Natural killer cell treated with Interleukin-12 subunit alpha and Interleukin-12 subunit beta and Interleukin-15 and Interleukin-18, amount 100 ng/mL, for 72 hours (primary cell): ENCODE results near the gene SESN1. TPM values are rescaled to one million over a fixed set of nuclear protein-coding genes. Genes with fewer than 3 reads are reported as not detected.
A peak's percentile ranks its signal among the peaks of the same experiment; 100 is the strongest.
"Not testable (repeated sequence)": the region's sequence is repeated elsewhere in the genome, so short reads cannot be mapped to it uniquely, and the experiment has no call there.

Experiments used
- ATAC-seq, 2 donors: fragments of 150-1000 bp; cut with Tn5 transposase in 1 of 2; sonication (Bioruptor Pico), chemical (Tn5 transposase) in 1 of 2; 2 replicates each; pipeline ENCODE4 v1.10.0; 2021
- DNase-seq: peaks from one replicate; pipeline ENCODE4 v3.0.0; 2022; ENCODE audit warnings: low spot score
- H3K27ac Mint-ChIP-seq, 2 donors: 1 replicate in 1 of 2; 2 replicates in 1 of 2; pipeline ENCODE4 v1.8.0; 2022; ENCODE audit warnings: mixed read lengths in 2 of 2, mild to moderate bottlenecking in 1 of 2, moderate library complexity in 1 of 2
- H3K27me3 Mint-ChIP-seq, 2 donors: 1 replicate in 1 of 2; 2 replicates in 1 of 2; pipeline ENCODE4 v1.8.0; 2022; ENCODE audit warnings: mixed read lengths in 2 of 2
- H3K36me3 Mint-ChIP-seq: one replicate; pipeline ENCODE4 v1.8.0; 2022; ENCODE audit warnings: mixed read lengths
- H3K4me1 Mint-ChIP-seq, 2 donors: 1 replicate in 1 of 2; 2 replicates in 1 of 2; pipeline ENCODE4 v1.8.0; 2022; ENCODE audit warnings: low read depth in 2 of 2, mixed read lengths in 2 of 2, mild to moderate bottlenecking in 1 of 2
- H3K4me3 Mint-ChIP-seq: one replicate; pipeline ENCODE4 v1.8.0; 2022; ENCODE audit warnings: mixed read lengths
- H3K9me3 Mint-ChIP-seq: 2 replicates; pipeline ENCODE4 v1.8.0; 2022; ENCODE audit warnings: mixed read lengths
- total RNA-seq, 2 donors: library from RNA; stranded (reverse); gene quantifications; one replicate each; pipeline ENCODE4 v1.2.3, GENCODE V29; 2022

SESN1 gene
- total RNA-seq = 1 to 10 TPM; 7.4 to 9.6 TPM

DNA sequence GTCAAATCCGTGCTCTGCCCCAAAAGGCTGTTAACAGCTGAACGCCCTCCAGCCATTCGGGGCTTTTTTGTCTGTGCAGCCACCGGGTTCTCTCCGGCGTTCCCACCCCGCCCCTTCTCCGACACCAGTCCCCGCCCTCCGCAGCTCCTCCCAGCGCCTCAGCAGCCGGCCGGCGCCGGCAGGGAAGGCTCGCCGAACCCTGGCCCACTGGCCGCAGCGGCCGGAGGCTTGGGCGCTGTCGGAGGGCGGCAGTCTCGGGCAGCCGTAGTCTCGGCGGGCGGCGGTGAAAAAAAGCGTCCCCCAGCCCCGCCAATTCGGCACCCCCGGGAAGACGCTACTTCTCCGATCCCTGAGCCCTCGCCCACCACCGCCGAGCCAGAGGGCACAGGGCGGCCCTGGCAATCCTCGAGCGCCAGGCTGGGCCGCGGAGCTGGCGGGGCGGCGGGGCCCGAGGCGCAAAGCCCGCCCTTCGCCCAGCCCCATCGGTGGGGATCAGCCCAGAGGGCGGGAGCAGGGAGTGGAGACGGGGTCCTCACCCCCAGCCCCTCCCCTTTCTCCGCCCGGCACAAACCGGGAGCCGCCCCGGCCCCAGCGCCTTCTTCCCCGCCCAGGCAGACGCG is at the start of gene SESN1:
Gene SESN1, minus strand, starts transcription at position 431 of the 620 bp plus-strand sequence. CDS start 773 bp downstream, outside the sequence.
- ATAC-seq (peak; percentile 81 to 88), DNase-seq (peak; percentile 92)
- Mint-ChIP-seq H3K27ac (peak within 1 kb of the TSS; percentile 94 to 96), H3K27me3 (no peaks in the 10 kb centered on the region), H3K4me3 (peak within 1 kb of the TSS; percentile 96), H3K4me1 (peaks cover 38 to 60% of the 10 kb centered on the region in 2 donors), H3K9me3 (no peaks in the 10 kb centered on the region), H3K36me3 (peaks cover 5% of the 10 kb centered on the region)

GRCh38 chr6:109143191-109143590 is 48.5 kb upstream of the SESN1 start:
- H3K27me3 Mint-ChIP-seq = no peaks in the 10 kb centered on the region
- peaks cover 4% of the 10 kb centered on the region for H3K36me3 Mint-ChIP-seq
- ATAC-seq (no peak), DNase-seq (no peak)
- H3K4me1 Mint-ChIP-seq = no peaks in the 10 kb centered on the region
- no peaks in the 10 kb centered on the region for H3K9me3 Mint-ChIP-seq
- H3K4me3 Mint-ChIP-seq = no peak overlapping the region
- H3K27ac Mint-ChIP-seq = no peak overlapping the region

GRCh38 chr6:109142067-109142466 is 47.4 kb upstream of the SESN1 start:
- H3K4me3 Mint-ChIP-seq, H3K9me3 Mint-ChIP-seq, DNase-seq, H3K4me1 Mint-ChIP-seq, H3K27me3 Mint-ChIP-seq, H3K36me3 Mint-ChIP-seq, ATAC-seq, H3K27ac Mint-ChIP-seq: not testable (repeated sequence)

GRCh38 chr6:109139109-109139508 is 44.5 kb upstream of the SESN1 start:
- H3K27ac Mint-ChIP-seq = no peak overlapping the region
- no peak overlapping the region for H3K4me3 Mint-ChIP-seq
- no peaks in the 10 kb centered on the region for H3K27me3 Mint-ChIP-seq
- ATAC-seq (no peak), DNase-seq (no peak)
- peaks cover 8% of the 10 kb centered on the region for H3K36me3 Mint-ChIP-seq
- H3K9me3 Mint-ChIP-seq = no peaks in the 10 kb centered on the region
- H3K4me1 Mint-ChIP-seq = no peaks in the 10 kb centered on the region

DNA sequence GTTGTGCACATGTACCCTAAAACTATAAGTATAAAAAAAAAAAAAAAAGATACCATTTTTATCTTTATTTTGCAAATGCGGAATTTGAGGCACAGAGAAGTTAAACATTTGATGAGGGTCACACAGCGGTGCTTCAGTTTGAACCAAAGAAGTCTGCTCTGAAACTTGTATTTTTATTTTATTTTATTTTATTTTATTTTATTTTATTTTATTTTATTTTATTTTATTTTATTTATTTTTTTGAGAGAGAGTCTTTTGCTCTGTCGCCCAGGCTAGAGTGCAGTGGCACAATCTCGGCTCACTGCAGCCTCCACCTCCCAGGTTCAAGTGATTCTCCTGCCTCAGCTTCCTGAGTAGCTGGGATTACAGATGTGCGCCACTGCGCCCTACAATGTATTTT is 41.9 kb upstream of the SESN1 start:
- not testable (repeated sequence) for H3K4me3 Mint-ChIP-seq, H3K36me3 Mint-ChIP-seq, H3K27me3 Mint-ChIP-seq, ATAC-seq, H3K4me1 Mint-ChIP-seq, DNase-seq, H3K27ac Mint-ChIP-seq, H3K9me3 Mint-ChIP-seq

- ATAC-seq, H3K4me3 Mint-ChIP-seq, H3K27me3 Mint-ChIP-seq, DNase-seq, H3K9me3 Mint-ChIP-seq, H3K36me3 Mint-ChIP-seq, H3K4me1 Mint-ChIP-seq, H3K27ac Mint-ChIP-seq: not testable (repeated sequence)
Measured at GRCh38 chr6:109136039-109136438, 41.4 kb upstream of the SESN1 start.

- H3K27me3 Mint-ChIP-seq, H3K36me3 Mint-ChIP-seq, H3K4me1 Mint-ChIP-seq, H3K27ac Mint-ChIP-seq, H3K9me3 Mint-ChIP-seq, DNase-seq, ATAC-seq, H3K4me3 Mint-ChIP-seq: not testable (repeated sequence)
Measured at GRCh38 chr6:109135600-109135999, 41.0 kb upstream of the SESN1 start.

DNA sequence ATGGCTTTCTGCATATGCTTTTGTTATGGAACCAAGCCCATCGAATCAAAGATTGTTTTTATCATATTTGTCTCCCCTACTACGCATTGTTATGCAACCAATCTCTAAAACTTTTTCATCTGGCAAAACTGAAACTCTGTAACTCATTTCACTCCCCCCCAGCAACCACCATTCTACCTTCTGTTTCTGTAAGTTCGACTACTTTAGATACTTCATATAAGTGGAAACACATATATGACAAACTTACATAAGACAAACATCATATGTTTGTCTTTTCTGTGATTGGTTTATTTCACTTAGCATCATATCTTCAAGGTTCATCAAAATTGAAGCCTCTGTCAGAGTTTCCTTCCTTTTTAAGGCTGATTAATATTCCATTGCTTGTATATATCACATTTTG is 35.4 kb upstream of the SESN1 start:
- Mint-ChIP-seq H3K27ac (no peak overlapping the region), H3K4me1 (peaks cover 2 to 6% of the 10 kb centered on the region in 2 donors), H3K4me3 (no peak overlapping the region), H3K27me3 (no peaks in the 10 kb centered on the region), H3K36me3 (peaks cover 9% of the 10 kb centered on the region), H3K9me3 (no peaks in the 10 kb centered on the region)
- DNase-seq = no peak
- ATAC-seq = no peak

DNA sequence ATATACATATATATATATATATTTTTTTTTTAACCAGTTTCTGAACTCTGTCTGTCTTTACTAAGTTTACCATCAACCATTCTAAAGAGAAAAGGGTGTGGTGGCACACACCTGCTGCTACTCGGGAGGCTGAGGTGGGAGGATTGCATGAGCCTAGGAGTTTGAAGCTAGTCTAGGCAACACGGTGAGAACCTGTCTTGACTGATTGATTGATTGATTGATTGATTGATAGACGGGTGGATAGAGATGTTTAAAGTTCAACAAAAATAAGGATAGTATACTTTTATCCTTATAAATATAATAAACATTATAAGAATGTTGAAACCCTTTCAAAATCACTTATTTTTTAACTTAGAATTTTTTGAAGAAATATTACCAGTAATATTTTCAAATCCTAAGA is 30.9 kb upstream of the SESN1 start:
- DNase-seq (no peak), ATAC-seq (no peak)
- H3K4me1 Mint-ChIP-seq = peaks cover 7 to 11% of the 10 kb centered on the region in 2 donors
- H3K27me3 Mint-ChIP-seq = no peaks in the 10 kb centered on the region
- peaks cover 6% of the 10 kb centered on the region for H3K36me3 Mint-ChIP-seq
- no peak overlapping the region for H3K4me3 Mint-ChIP-seq
- no peaks in the 10 kb centered on the region for H3K9me3 Mint-ChIP-seq
- no peak overlapping the region for H3K27ac Mint-ChIP-seq

DNA sequence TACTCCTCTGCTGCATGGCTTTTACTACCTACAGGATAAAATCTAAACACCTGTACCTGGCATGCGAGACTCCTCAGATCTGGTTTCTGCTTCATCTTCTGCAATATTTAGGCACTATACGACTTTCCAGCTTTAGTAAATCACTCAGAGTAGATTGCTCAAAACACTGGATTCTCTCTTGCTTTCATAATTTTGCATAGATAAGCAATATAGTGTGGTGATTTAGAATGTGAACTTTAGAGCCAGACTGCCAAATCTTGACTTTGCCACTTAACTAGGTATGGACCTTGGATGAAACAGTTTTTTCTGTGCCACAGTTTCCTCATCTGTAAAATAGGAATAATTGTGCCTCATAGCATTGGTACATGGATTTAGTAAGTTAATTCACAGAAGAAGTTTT is 29.6 kb upstream of the SESN1 start:
- Mint-ChIP-seq H3K27ac (no peak overlapping the region), H3K36me3 (no peaks in the 10 kb centered on the region)
- no peak for ATAC-seq

DNA sequence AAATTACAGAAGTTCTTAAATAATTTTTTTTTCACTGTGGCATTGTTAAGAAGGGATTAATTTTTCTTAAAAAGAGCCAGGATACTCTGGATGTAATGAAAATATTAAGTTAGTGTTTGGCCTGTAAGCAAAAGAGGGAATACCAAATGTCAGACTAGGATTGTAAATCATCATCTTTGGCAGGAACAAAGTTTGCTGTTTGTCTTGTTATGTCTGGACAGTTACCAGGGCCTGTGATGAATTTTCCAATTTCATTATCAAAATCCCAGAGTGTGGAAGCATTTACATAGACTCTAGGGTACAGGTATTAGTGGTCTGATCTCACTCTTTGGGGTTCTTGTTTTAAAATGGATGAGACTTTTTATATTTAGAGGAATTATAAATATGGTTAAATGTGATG is 26.8 kb upstream of the SESN1 start:
- Mint-ChIP-seq H3K36me3 (no peaks in the 10 kb centered on the region), H3K4me1 (peaks cover 9 to 18% of the 10 kb centered on the region in 2 donors), H3K27me3 (no peaks in the 10 kb centered on the region), H3K4me3 (no peak overlapping the region), H3K9me3 (no peaks in the 10 kb centered on the region), H3K27ac (no peak overlapping the region)
- no peak for DNase-seq
- ATAC-seq = no peak

More for the DNA sequence above, 29.6 kb upstream of the SESN1 start:
- no peak overlapping the region for H3K4me3 Mint-ChIP-seq
- H3K9me3 Mint-ChIP-seq = no peaks in the 10 kb centered on the region
- H3K27me3 Mint-ChIP-seq = no peaks in the 10 kb centered on the region
- DNase-seq = no peak
- peaks cover 9 to 14% of the 10 kb centered on the region in 2 donors for H3K4me1 Mint-ChIP-seq

DNA sequence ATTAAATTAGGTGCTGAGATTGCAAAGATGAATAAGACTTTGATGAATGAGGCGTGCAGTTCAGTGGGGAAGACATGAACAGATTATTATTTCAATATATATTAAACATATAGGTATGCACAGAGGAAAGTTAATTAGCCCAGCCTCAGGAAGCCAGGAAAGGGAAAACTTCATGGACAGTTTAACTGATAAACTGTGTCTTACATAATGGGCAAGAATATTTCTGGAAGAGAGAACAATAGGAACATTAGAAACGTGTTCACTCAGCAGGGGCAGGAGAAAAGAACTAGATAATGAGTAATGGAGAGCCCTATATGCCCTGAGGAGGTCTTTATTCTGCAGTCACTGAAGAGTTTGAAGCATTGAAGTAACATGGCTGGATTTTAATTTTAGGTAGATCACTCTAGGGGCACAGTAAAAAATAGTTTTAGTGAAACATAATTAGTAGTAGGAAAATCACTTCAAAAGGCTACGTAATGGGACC is 24.3 kb upstream of the SESN1 start:
- Mint-ChIP-seq H3K36me3 (no peaks in the 10 kb centered on the region), H3K4me1 (peaks cover 9 to 18% of the 10 kb centered on the region in 2 donors), H3K27ac (no peak overlapping the region), H3K9me3 (no peaks in the 10 kb centered on the region), H3K27me3 (no peaks in the 10 kb centered on the region), H3K4me3 (no peak overlapping the region)
- DNase-seq (no peak), ATAC-seq (no peak)

DNA sequence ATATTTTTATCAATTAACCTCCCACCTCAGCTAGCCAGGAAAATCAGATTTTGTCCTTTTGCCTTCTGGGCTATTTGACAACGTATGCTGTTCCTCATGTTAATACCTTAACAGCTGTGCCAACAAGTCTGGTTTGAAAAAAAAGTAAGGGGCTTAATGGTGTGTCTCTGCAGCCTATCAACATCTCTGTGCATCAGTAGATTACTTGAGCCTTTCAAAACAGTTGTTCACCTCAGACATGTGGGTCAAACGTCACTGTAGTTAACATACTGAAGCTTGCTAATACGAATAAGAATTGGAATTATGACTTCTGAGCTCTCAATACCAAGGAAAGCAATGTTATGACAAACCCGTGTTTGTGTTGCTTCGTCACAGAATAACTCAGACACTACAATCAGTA is 23.7 kb upstream of the SESN1 start:
- no peak for ATAC-seq
- Mint-ChIP-seq H3K27ac (no peak overlapping the region), H3K9me3 (no peaks in the 10 kb centered on the region), H3K4me1 (peaks cover 9 to 18% of the 10 kb centered on the region in 2 donors), H3K4me3 (no peak overlapping the region), H3K36me3 (no peaks in the 10 kb centered on the region), H3K27me3 (no peaks in the 10 kb centered on the region)
- no peak for DNase-seq

- Mint-ChIP-seq H3K27me3 (no peaks in the 10 kb centered on the region), H3K27ac (no peak overlapping the region), H3K9me3 (no peaks in the 10 kb centered on the region), H3K4me1 (peaks cover 13 to 24% of the 10 kb centered on the region in 2 donors), H3K36me3 (no peaks in the 10 kb centered on the region), H3K4me3 (no peak overlapping the region)
- no peak for ATAC-seq
- DNase-seq = no peak
Measured at GRCh38 chr6:109117346-109118035, 22.8 kb upstream of the SESN1 start.
